ENCODE measurements around the gene LMO1.

Gene LMO1

GRCh38 chr11:8288166-8288772 is 24.6 kb upstream of the LMO1 start:
- no peak for DNase-seq (ENCODE audit: low spot score)

- DNase-seq (ENCODE audit: low spot score): no peak
Measured at GRCh38 chr11:8287703-8288102, 24.0 kb upstream of the LMO1 start.

GRCh38 chr11:8287297-8287696 is 23.6 kb upstream of the LMO1 start:
- DNase-seq (ENCODE audit: low spot score): no peak

- no peak for DNase-seq (ENCODE audit: low spot score)
Measured at GRCh38 chr11:8286886-8287285, 23.2 kb upstream of the LMO1 start.

GRCh38 chr11:8285796-8286195 is 22.1 kb upstream of the LMO1 start:
- no peak for DNase-seq (ENCODE audit: low spot score)

GRCh38 chr11:8285228-8285627 is 21.6 kb upstream of the LMO1 start:
- DNase-seq (ENCODE audit: low spot score): no peak

GRCh38 chr11:8283465-8284230 is 20.0 kb upstream of the LMO1 start:
- no peak for DNase-seq (ENCODE audit: low spot score)

GRCh38 chr11:8283100-8283464 is 19.4 kb upstream of the LMO1 start:
- no peak for DNase-seq (ENCODE audit: low spot score)

GRCh38 chr11:8282631-8283030 is 19.0 kb upstream of the LMO1 start:
- DNase-seq (ENCODE audit: low spot score): no peak

- DNase-seq (ENCODE audit: low spot score): no peak
Measured at GRCh38 chr11:8281266-8281665, 17.6 kb upstream of the LMO1 start.

GRCh38 chr11:8277691-8278090 is 14.0 kb upstream of the LMO1 start:
- no peak for DNase-seq (ENCODE audit: low spot score)

GRCh38 chr11:8276528-8276927 is 12.8 kb upstream of the LMO1 start:
- no peak for DNase-seq (ENCODE audit: low spot score)

GRCh38 chr11:8273287-8273686 is 9.6 kb upstream of the LMO1 start:
- DNase-seq (ENCODE audit: low spot score): no peak

- DNase-seq (ENCODE audit: low spot score): no peak
Measured at GRCh38 chr11:8271106-8271886, 7.6 kb upstream of the LMO1 start.

- no peak for DNase-seq (ENCODE audit: low spot score)
Measured at GRCh38 chr11:8269636-8270035, 6.0 kb upstream of the LMO1 start.

GRCh38 chr11:8268530-8269400 is 5.1 kb upstream of the LMO1 start:
- no peak for DNase-seq (ENCODE audit: low spot score)

GRCh38 chr11:8267831-8268529 is 4.3 kb upstream of the LMO1 start:
- no peak for DNase-seq (ENCODE audit: low spot score)

GRCh38 chr11:8267280-8267679 is 3.6 kb upstream of the LMO1 start:
- DNase-seq (ENCODE audit: low spot score): no peak

GRCh38 chr11:8266246-8267241 is 2.9 kb upstream of the LMO1 start:
- DNase-seq (ENCODE audit: low spot score): no peak

- DNase-seq (ENCODE audit: low spot score): no peak
Measured at GRCh38 chr11:8265681-8266241, 2.1 kb upstream of the LMO1 start.
